Ishikawa (cell line): ENCODE data around the gene IGSF3.

Experiments
- CREB1 ChIP-seq: IDR thresholded peaks from 2 replicates; pipeline ENCODE4 v1.6.1; 2012; ENCODE audit warnings: low read depth
- NFIC ChIP-seq: IDR thresholded peaks from 2 replicates; pipeline ENCODE4 v1.6.1; 2012
- TAF1 ChIP-seq: IDR thresholded peaks from 2 replicates; pipeline ENCODE4 v1.6.1; 2012; ENCODE audit warnings: low read depth, mild to moderate bottlenecking
- TF ChIP-seq, protein P1 (sequence below): IDR thresholded peaks from 2 replicates; pipeline ENCODE4 v1.6.1; 2012

DNA sequence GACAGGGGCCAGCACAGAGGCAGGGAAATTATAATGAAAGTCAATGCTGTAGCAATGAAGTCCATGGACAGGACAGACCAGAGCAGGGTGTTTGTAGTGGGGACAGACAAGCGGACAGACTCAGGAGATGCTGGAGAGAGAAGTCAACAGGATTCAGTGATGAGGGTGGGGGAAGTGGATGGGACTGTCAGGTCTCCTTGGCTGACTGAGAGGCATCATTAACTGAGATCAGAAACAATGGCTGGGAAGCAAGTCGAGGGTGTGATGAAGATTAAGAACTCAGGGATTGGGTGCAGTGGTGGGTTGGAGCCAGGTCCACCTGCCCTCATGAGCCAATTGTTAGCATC, 122.2 kb downstream of the IGSF3 start:
- TF ChIP-seq NFIC = no peak
- TF ChIP-seq, protein P1, sequence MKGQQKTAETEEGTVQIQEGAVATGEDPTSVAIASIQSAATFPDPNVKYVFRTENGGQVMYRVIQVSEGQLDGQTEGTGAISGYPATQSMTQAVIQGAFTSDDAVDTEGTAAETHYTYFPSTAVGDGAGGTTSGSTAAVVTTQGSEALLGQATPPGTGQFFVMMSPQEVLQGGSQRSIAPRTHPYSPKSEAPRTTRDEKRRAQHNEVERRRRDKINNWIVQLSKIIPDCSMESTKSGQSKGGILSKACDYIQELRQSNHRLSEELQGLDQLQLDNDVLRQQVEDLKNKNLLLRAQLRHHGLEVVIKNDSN = no peak
- TF ChIP-seq CREB1 = no peak
- no peak for TF ChIP-seq TAF1
